ENCODE data around the gene ACIN1.
A peak's percentile ranks its signal among the peaks of the same experiment; 100 is the strongest.

ACIN1 gene

GRCh38 chr14:23094666-23095195, at the start of gene ACIN1:
Gene ACIN1, minus strand, starts transcription at chr14:23095136. Its CDS starts 24 bp downstream, at chr14:23095112.
- peak; percentile 86 for DNase-seq (ENCODE audit: low spot score)

- DNase-seq (ENCODE audit: low spot score): no peak
These were observed 49.0 kb upstream of the ACIN1 start for GRCh38 chr14:23143911-23144310.

- no peak for DNase-seq (ENCODE audit: low spot score)
These were observed 47.9 kb upstream of the ACIN1 start for GRCh38 chr14:23142826-23143225.

GRCh38 chr14:23141706-23142444, 46.9 kb upstream of the ACIN1 start:
- DNase-seq (ENCODE audit: low spot score): no peak

- no peak for DNase-seq (ENCODE audit: low spot score)
These were observed 45.4 kb upstream of the ACIN1 start for GRCh38 chr14:23140371-23140770.

- DNase-seq (ENCODE audit: low spot score): no peak
These were observed 44.9 kb upstream of the ACIN1 start for GRCh38 chr14:23139874-23140273.

GRCh38 chr14:23137813-23138535, 43.0 kb upstream of the ACIN1 start:
- DNase-seq (ENCODE audit: low spot score): no peak

GRCh38 chr14:23137192-23137812, 42.4 kb upstream of the ACIN1 start:
- no peak for DNase-seq (ENCODE audit: low spot score)

GRCh38 chr14:23136566-23137133, 41.7 kb upstream of the ACIN1 start:
- no peak for DNase-seq (ENCODE audit: low spot score)

- DNase-seq (ENCODE audit: low spot score): no peak
These were observed 38.0 kb upstream of the ACIN1 start for GRCh38 chr14:23132970-23133369.

GRCh38 chr14:23131482-23131881, 36.5 kb upstream of the ACIN1 start:
- DNase-seq (ENCODE audit: low spot score): no peak

GRCh38 chr14:23130871-23131270, 35.9 kb upstream of the ACIN1 start:
- no peak for DNase-seq (ENCODE audit: low spot score)

GRCh38 chr14:23129759-23130316, 34.9 kb upstream of the ACIN1 start:
- no peak for DNase-seq (ENCODE audit: low spot score)

- no peak for DNase-seq (ENCODE audit: low spot score)
These were observed 34.2 kb upstream of the ACIN1 start for GRCh38 chr14:23128969-23129758.

GRCh38 chr14:23127861-23128260, 32.9 kb upstream of the ACIN1 start:
- no peak for DNase-seq (ENCODE audit: low spot score)

- no peak for DNase-seq (ENCODE audit: low spot score)
These were observed 31.8 kb upstream of the ACIN1 start for GRCh38 chr14:23126548-23127278.

- no peak for DNase-seq (ENCODE audit: low spot score)
These were observed 31.1 kb upstream of the ACIN1 start for GRCh38 chr14:23125933-23126524.

- no peak for DNase-seq (ENCODE audit: low spot score)
These were observed 30.1 kb upstream of the ACIN1 start for GRCh38 chr14:23125011-23125410.

- no peak for DNase-seq (ENCODE audit: low spot score)
These were observed 29.5 kb upstream of the ACIN1 start for GRCh38 chr14:23124337-23124954.

GRCh38 chr14:23123419-23123818, 28.5 kb upstream of the ACIN1 start:
- DNase-seq (ENCODE audit: low spot score): peak; percentile 53

All from hematopoietic multipotent progenitor cell treated with erythropoietin and hydrocortisone succinate and interleukin-3 and kit ligand, for 15 days (in vitro differentiated cells).